ENCODE results near the gene SPSB1.

SPSB1 gene

GRCh38 chr1:9302745-9303524, 10.2 kb downstream of the SPSB1 start:
- DNase-seq, result no peak

- no peak for DNase-seq
Observed at GRCh38 chr1:9303916-9304315, 11.2 kb downstream of the SPSB1 start.

- DNase-seq, result no peak
Observed at GRCh38 chr1:9305216-9305615, 12.5 kb downstream of the SPSB1 start.

GRCh38 chr1:9306006-9306405, 13.3 kb downstream of the SPSB1 start:
- DNase-seq, result no peak

- no peak for DNase-seq
Observed at GRCh38 chr1:9307303-9307702, 14.6 kb downstream of the SPSB1 start.

GRCh38 chr1:9308236-9308785, 15.6 kb downstream of the SPSB1 start:
- no peak for DNase-seq

GRCh38 chr1:9309080-9309479, 16.4 kb downstream of the SPSB1 start:
- DNase-seq, result no peak

- DNase-seq, result no peak
Observed at GRCh38 chr1:9309991-9310390, 17.3 kb downstream of the SPSB1 start.

GRCh38 chr1:9311029-9311428, 18.3 kb downstream of the SPSB1 start:
- DNase-seq, result no peak

GRCh38 chr1:9311479-9311878, 18.8 kb downstream of the SPSB1 start:
- no peak for DNase-seq

- DNase-seq, result no peak
Observed at GRCh38 chr1:9312168-9312720, 19.6 kb downstream of the SPSB1 start.

- no peak for DNase-seq
Observed at GRCh38 chr1:9313576-9313975, 20.9 kb downstream of the SPSB1 start.

GRCh38 chr1:9314111-9314510, 21.4 kb downstream of the SPSB1 start:
- no peak for DNase-seq

- no peak for DNase-seq
Observed at GRCh38 chr1:9314711-9315379, 22.2 kb downstream of the SPSB1 start.

- DNase-seq, result no peak
Observed at GRCh38 chr1:9315411-9316079, 22.9 kb downstream of the SPSB1 start.

- no peak for DNase-seq
Observed at GRCh38 chr1:9316080-9316444, 23.4 kb downstream of the SPSB1 start.

- no peak for DNase-seq
Observed at GRCh38 chr1:9316512-9316911, 23.8 kb downstream of the SPSB1 start.

- no peak for DNase-seq
Observed at GRCh38 chr1:9317072-9317471, 24.4 kb downstream of the SPSB1 start.

- no peak for DNase-seq
Observed at GRCh38 chr1:9317591-9318417, 25.1 kb downstream of the SPSB1 start.

- no peak for DNase-seq
Observed at GRCh38 chr1:9319208-9319788, 26.6 kb downstream of the SPSB1 start.

- DNase-seq, result no peak
Observed at GRCh38 chr1:9319789-9320519, 27.3 kb downstream of the SPSB1 start.

Measured in NCI-H774 (cell line).